Measurements from ENCODE around the gene LYRM9. TPM values are rescaled to one million over a fixed set of nuclear protein-coding genes. Genes with fewer than 3 reads are reported as not detected.
"Not testable (repeated sequence)": the region's sequence is repeated elsewhere in the genome, so short reads cannot be mapped to it uniquely, and the experiment has no call there.

The LYRM9 gene
- polyA plus RNA-seq, 1 donor from 2014 or later = 83.8 TPM

- no peak overlapping the region for H3K27ac ChIP-seq (ENCODE audit: low read length)
- no peak for TF ChIP-seq MXI1 (conservative IDR thresholded peaks at IDR 0.05; ENCODE audit: poor library complexity, severe bottlenecking)
- TF ChIP-seq TAF1 (IDR thresholded peaks at IDR 0.05; ENCODE audit: low read depth) = no peak
- TF ChIP-seq, protein P1, sequence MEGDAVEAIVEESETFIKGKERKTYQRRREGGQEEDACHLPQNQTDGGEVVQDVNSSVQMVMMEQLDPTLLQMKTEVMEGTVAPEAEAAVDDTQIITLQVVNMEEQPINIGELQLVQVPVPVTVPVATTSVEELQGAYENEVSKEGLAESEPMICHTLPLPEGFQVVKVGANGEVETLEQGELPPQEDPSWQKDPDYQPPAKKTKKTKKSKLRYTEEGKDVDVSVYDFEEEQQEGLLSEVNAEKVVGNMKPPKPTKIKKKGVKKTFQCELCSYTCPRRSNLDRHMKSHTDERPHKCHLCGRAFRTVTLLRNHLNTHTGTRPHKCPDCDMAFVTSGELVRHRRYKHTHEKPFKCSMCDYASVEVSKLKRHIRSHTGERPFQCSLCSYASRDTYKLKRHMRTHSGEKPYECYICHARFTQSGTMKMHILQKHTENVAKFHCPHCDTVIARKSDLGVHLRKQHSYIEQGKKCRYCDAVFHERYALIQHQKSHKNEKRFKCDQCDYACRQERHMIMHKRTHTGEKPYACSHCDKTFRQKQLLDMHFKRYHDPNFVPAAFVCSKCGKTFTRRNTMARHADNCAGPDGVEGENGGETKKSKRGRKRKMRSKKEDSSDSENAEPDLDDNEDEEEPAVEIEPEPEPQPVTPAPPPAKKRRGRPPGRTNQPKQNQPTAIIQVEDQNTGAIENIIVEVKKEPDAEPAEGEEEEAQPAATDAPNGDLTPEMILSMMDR (IDR thresholded peaks at IDR 0.05; ENCODE audit: poor library complexity, severe bottlenecking) = no peak
- TF ChIP-seq RAD21 (conservative IDR thresholded peaks at IDR 0.05) = no peak
- TF ChIP-seq EP300 (conservative IDR thresholded peaks at IDR 0.05; ENCODE audit: poor library complexity, severe bottlenecking) = no peak
- no peak for TF ChIP-seq REST (IDR thresholded peaks at IDR 0.05; ENCODE audit: borderline replicate concordance)
- no peak for TF ChIP-seq POLR2AphosphoS5 (IDR thresholded peaks at IDR 0.05)
- TF ChIP-seq EZH2 (IDR thresholded peaks at IDR 0.05; ENCODE audit: borderline replicate concordance, insufficient read depth, low read length, poor library complexity, severe bottlenecking) = no peak
- TF ChIP-seq SMC3 (conservative IDR thresholded peaks at IDR 0.05; ENCODE audit: poor library complexity) = no peak
- H4K20me1 ChIP-seq (ENCODE audit: insufficient read depth) = no peaks in the 10 kb centered on the region
- no peaks in the 10 kb centered on the region for H3K9me2 ChIP-seq (ENCODE audit: insufficient read depth, low read length)
- no peaks in the 10 kb centered on the region for H3K9me3 ChIP-seq (ENCODE audit: low read length)
- no peaks in the 10 kb centered on the region for H3K79me2 ChIP-seq (replicated peaks; ENCODE audit: insufficient read depth, low read length)
- H3F3A ChIP-seq (ENCODE audit: insufficient read depth, low read length, poor library complexity, severe bottlenecking) = no peaks in the 10 kb centered on the region
- no peak overlapping the region for H3K4me3 ChIP-seq (ENCODE audit: low read length)
- H3K4me2 ChIP-seq (ENCODE audit: low read length) = no peak overlapping the region
- no peak overlapping the region for H3K9ac ChIP-seq (ENCODE audit: low read length)
- H3K27me3 ChIP-seq (ENCODE audit: insufficient read depth, low read depth, low read length) = no peaks in the 10 kb centered on the region
- no peak overlapping the region for H2AFZ ChIP-seq (ENCODE audit: low read depth, low read length)
- no peaks in the 10 kb centered on the region for H3K36me3 ChIP-seq (ENCODE audit: insufficient read depth, low read length)
These were observed 47.7 kb downstream of the LYRM9 start for GRCh38 chr17:27845264-27846041.

- Histone ChIP-seq H3K4me3 (ENCODE audit: low read length) (no peak overlapping the region), H3K79me2 (replicated peaks; ENCODE audit: insufficient read depth, low read length) (no peaks in the 10 kb centered on the region), H3F3A (ENCODE audit: insufficient read depth, low read length, poor library complexity, severe bottlenecking) (no peaks in the 10 kb centered on the region), H3K36me3 (ENCODE audit: insufficient read depth, low read length) (no peaks in the 10 kb centered on the region), H4K20me1 (ENCODE audit: insufficient read depth) (no peaks in the 10 kb centered on the region), H3K27ac (ENCODE audit: low read length) (no peak overlapping the region), H3K9me3 (ENCODE audit: low read length) (no peaks in the 10 kb centered on the region), H3K9ac (ENCODE audit: low read length) (no peak overlapping the region), H3K4me2 (ENCODE audit: low read length) (no peak overlapping the region), H3K9me2 (ENCODE audit: insufficient read depth, low read length) (no peaks in the 10 kb centered on the region), H2AFZ (ENCODE audit: low read depth, low read length) (no peak overlapping the region), H3K27me3 (ENCODE audit: insufficient read depth, low read depth, low read length) (no peaks in the 10 kb centered on the region)
- no peak for TF ChIP-seq SMC3 (conservative IDR thresholded peaks at IDR 0.05; ENCODE audit: poor library complexity)
- TF ChIP-seq POLR2AphosphoS5 (IDR thresholded peaks at IDR 0.05) = no peak
- TF ChIP-seq EZH2 (IDR thresholded peaks at IDR 0.05; ENCODE audit: borderline replicate concordance, insufficient read depth, low read length, poor library complexity, severe bottlenecking) = no peak
These were observed 52.5 kb downstream of the LYRM9 start for GRCh38 chr17:27840688-27841087.

GRCh38 chr17:27840406-27840678 is 52.8 kb downstream of the LYRM9 start:
- not testable (repeated sequence) for H3K4me2 ChIP-seq (ENCODE audit: low read length)

GRCh38 chr17:27839571-27840405 is 53.4 kb downstream of the LYRM9 start:
- not testable (repeated sequence) for H3K9me3 ChIP-seq (ENCODE audit: low read length); H3K36me3 ChIP-seq (ENCODE audit: insufficient read depth, low read length); H3K9ac ChIP-seq (ENCODE audit: low read length); H2AFZ ChIP-seq (ENCODE audit: low read depth, low read length); H3F3A ChIP-seq (ENCODE audit: insufficient read depth, low read length, poor library complexity, severe bottlenecking); H4K20me1 ChIP-seq (ENCODE audit: insufficient read depth); H3K4me2 ChIP-seq (ENCODE audit: low read length); H3K27ac ChIP-seq (ENCODE audit: low read length); H3K4me3 ChIP-seq (ENCODE audit: low read length); H3K9me2 ChIP-seq (ENCODE audit: insufficient read depth, low read length); H3K79me2 ChIP-seq (replicated peaks; ENCODE audit: insufficient read depth, low read length); H3K27me3 ChIP-seq (ENCODE audit: insufficient read depth, low read depth, low read length)

More at GRCh38 chr17:27840406-27840678, 52.8 kb downstream of the LYRM9 start:
- H3K79me2 ChIP-seq (replicated peaks; ENCODE audit: insufficient read depth, low read length); H3K27ac ChIP-seq (ENCODE audit: low read length); H4K20me1 ChIP-seq (ENCODE audit: insufficient read depth); H3F3A ChIP-seq (ENCODE audit: insufficient read depth, low read length, poor library complexity, severe bottlenecking); H3K9ac ChIP-seq (ENCODE audit: low read length); H3K4me3 ChIP-seq (ENCODE audit: low read length); H3K9me3 ChIP-seq (ENCODE audit: low read length); H2AFZ ChIP-seq (ENCODE audit: low read depth, low read length); H3K27me3 ChIP-seq (ENCODE audit: insufficient read depth, low read depth, low read length); H3K36me3 ChIP-seq (ENCODE audit: insufficient read depth, low read length); H3K9me2 ChIP-seq (ENCODE audit: insufficient read depth, low read length): not testable (repeated sequence)
